CD4-positive, alpha-beta T cell treated with Interleukin-6 for 4 hours (primary cell): ENCODE results near the gene PPM1H.

Source experiments
- DNase-seq: peaks from one replicate; pipeline ENCODE4 v3.0.0-alpha.2; 2020; ENCODE audit warnings: mixed read lengths

Gene PPM1H

GRCh38 chr12:62726471-62726980, 208.4 kb downstream of the PPM1H start:
- DNase-seq: no peak

GRCh38 chr12:62725781-62726180, 209.2 kb downstream of the PPM1H start:
- no peak for DNase-seq

- no peak for DNase-seq
These were observed 210.0 kb downstream of the PPM1H start for GRCh38 chr12:62724947-62725451.

GRCh38 chr12:62724285-62724684, 210.7 kb downstream of the PPM1H start:
- no peak for DNase-seq

- DNase-seq: no peak
These were observed 211.8 kb downstream of the PPM1H start for GRCh38 chr12:62722971-62723680.

- DNase-seq: no peak
These were observed 214.2 kb downstream of the PPM1H start for GRCh38 chr12:62720661-62721330.

- DNase-seq: no peak
These were observed 214.9 kb downstream of the PPM1H start for GRCh38 chr12:62720025-62720424.

GRCh38 chr12:62718762-62719426, 216.1 kb downstream of the PPM1H start:
- DNase-seq: no peak

- DNase-seq: no peak
These were observed 217.3 kb downstream of the PPM1H start for GRCh38 chr12:62717643-62718042.

- DNase-seq: no peak
These were observed 218.0 kb downstream of the PPM1H start for GRCh38 chr12:62716866-62717525.

- no peak for DNase-seq
These were observed 218.9 kb downstream of the PPM1H start for GRCh38 chr12:62716037-62716436.

- DNase-seq: no peak
These were observed 219.9 kb downstream of the PPM1H start for GRCh38 chr12:62714774-62715721.

- no peak for DNase-seq
These were observed 220.7 kb downstream of the PPM1H start for GRCh38 chr12:62714181-62714773.

GRCh38 chr12:62713723-62714122, 221.2 kb downstream of the PPM1H start:
- no peak for DNase-seq

- DNase-seq: no peak
These were observed 222.0 kb downstream of the PPM1H start for GRCh38 chr12:62712681-62713573.

- no peak for DNase-seq
These were observed 223.2 kb downstream of the PPM1H start for GRCh38 chr12:62711631-62712241.

- DNase-seq: no peak
These were observed 225.6 kb downstream of the PPM1H start for GRCh38 chr12:62709311-62709710.

- DNase-seq: no peak
These were observed 227.0 kb downstream of the PPM1H start for GRCh38 chr12:62707939-62708338.

GRCh38 chr12:62705846-62706245, 229.1 kb downstream of the PPM1H start:
- DNase-seq: no peak

GRCh38 chr12:62703011-62703380, 232.0 kb downstream of the PPM1H start:
- no peak for DNase-seq
